Suprapubic skin (tissue), 4 donors: ENCODE data around the gene GATAD2B.

Source experiments
- POLR2A ChIP-seq, 2 donors: fragments of 450-650 bp; IDR thresholded peaks; one replicate each; pipeline ENCODE4 v1.6.1; 2017; ENCODE audit warnings: antibody characterized with exemption in 2 of 2, mild to moderate bottlenecking in 2 of 2, moderate library complexity in 2 of 2
- POLR2AphosphoS5 ChIP-seq, 3 donors: sonication (generic); formaldehyde crosslinking; IDR thresholded peaks; one replicate each; pipeline ENCODE4 v1.6.1; 2017; ENCODE audit warnings: antibody characterized with exemption in 3 of 3

- no peak for TF ChIP-seq POLR2AphosphoS5 (IDR thresholded peaks at IDR 0.05)
- no peak for TF ChIP-seq POLR2A (IDR thresholded peaks at IDR 0.05)
Observed at GRCh38 chr1:153941826-153942725, 19.3 kb upstream of the GATAD2B start.
